Endodermal cell (in vitro differentiated cells): ENCODE data around the gene DDX31. TPM values are rescaled to one million over a fixed set of nuclear protein-coding genes. Genes with fewer than 3 reads are reported as not detected.
A peak's percentile ranks its signal among the peaks of the same experiment; 100 is the strongest.

Experiments used
- DNase-seq: peaks from one replicate; pipeline ENCODE4 v3.0.0-alpha.2; 2017
- H3K27ac ChIP-seq: 2 replicates; pipeline ENCODE4 v1.5.1; 2013; ENCODE audit warnings: mild to moderate bottlenecking, low read depth, low read length, moderate library complexity
- H3K27me3 ChIP-seq: 2 replicates; pipeline ENCODE4 v1.6.1; 2013; ENCODE audit warnings: mild to moderate bottlenecking, low read length, moderate library complexity; ENCODE audit not compliant: insufficient read depth, control insufficient read depth, poor library complexity, severe bottlenecking
- H3K36me3 ChIP-seq: 2 replicates; pipeline ENCODE4 v1.7.0; 2013; ENCODE audit warnings: mild to moderate bottlenecking, low read length, moderate library complexity; ENCODE audit not compliant: control insufficient read depth, insufficient read depth
- H3K4me1 ChIP-seq: one replicate; pipeline ENCODE4 v1.7.0; 2013; ENCODE audit warnings: low read length; ENCODE audit not compliant: control insufficient read depth, insufficient read depth
- H3K4me3 ChIP-seq: 2 replicates; pipeline ENCODE4 v1.5.1; 2013; ENCODE audit warnings: mild to moderate bottlenecking, low read length, moderate library complexity
- H3K9ac ChIP-seq: 2 replicates; pipeline ENCODE4 v1.6.1; 2013; ENCODE audit warnings: mild to moderate bottlenecking, low read length, moderate library complexity; ENCODE audit not compliant: poor library complexity, severe bottlenecking; ENCODE audit errors: extremely low read depth
- H3K9me3 ChIP-seq: 2 replicates; pipeline ENCODE4 v1.6.1; 2013; ENCODE audit warnings: mild to moderate bottlenecking, low read length, moderate library complexity; ENCODE audit not compliant: control insufficient read depth
- H3K27ac Mint-ChIP-seq: 2 replicates; pipeline ENCODE4 v1.8.0; 2020; ENCODE audit warnings: mixed read lengths
- H3K27me3 Mint-ChIP-seq: 2 replicates; pipeline ENCODE4 v1.8.0; 2021; ENCODE audit warnings: mild to moderate bottlenecking, mixed read lengths; ENCODE audit not compliant: insufficient read depth
- H3K36me3 Mint-ChIP-seq: 2 replicates; pipeline ENCODE4 v1.8.0; 2020; ENCODE audit warnings: low read depth, mixed read lengths
- H3K4me1 Mint-ChIP-seq: 2 replicates; pipeline ENCODE4 v1.8.0; 2020; ENCODE audit warnings: mixed read lengths
- H3K4me3 Mint-ChIP-seq: 2 replicates; pipeline ENCODE4 v1.8.0; 2020; ENCODE audit warnings: mild to moderate bottlenecking, moderate library complexity, mixed read lengths
- H3K9me3 Mint-ChIP-seq: 2 replicates; pipeline ENCODE4 v1.8.0; 2020; ENCODE audit warnings: mild to moderate bottlenecking, mixed read lengths
- CTCF ChIP-seq: fragments of 200-600 bp; sonication (generic); conservative IDR thresholded peaks from 2 replicates; pipeline ENCODE4 v1.5.0; 2021; ENCODE audit warnings: antibody characterized with exemption, mild to moderate bottlenecking
- WGBS, 2 experiments: methylation state at CpG; one replicate each; pipeline versions ENCODE4 v1.1.5 to v1.1.7; 2013; ENCODE audit warnings: missing lambda C conversion rate in 2 of 2, mixed read lengths in 1 of 2; ENCODE audit not compliant: insufficient coverage in 1 of 2, insufficient read length in 1 of 2; 5-methylcytosine and 5-hydroxymethylcytosine counted together
- total RNA-seq, 2 donors: library from RNA; stranded (reverse); fragmentation: NEBNext Ultra II Directional in 1 of 2; extraction: Animal tissue kit (Norgen Biotek cat#: 25700) in 1 of 2; gene quantifications; 2 replicates in 1 of 2; 3 replicates in 1 of 2; pipeline ENCODE4 v1.2.1, GENCODE V29; 2021

The DDX31 gene
- total RNA-seq, 2 donors from 2014 or later = 29.1 to 30.5 TPM

- no peak for TF ChIP-seq CTCF
- no peaks in the 10 kb centered on the region for H3K9me3 Mint-ChIP-seq
- peaks cover 65% of the 10 kb centered on the region for H3K36me3 Mint-ChIP-seq
- H3K4me3 Mint-ChIP-seq = no peak overlapping the region
- Histone ChIP-seq H3K4me3 (no peak overlapping the region), H3K9me3 (peaks cover 14% of the 10 kb centered on the region), H3K27ac (no peak overlapping the region), H3K36me3 (peaks cover 85% of the 10 kb centered on the region), H3K27me3 (no peaks in the 10 kb centered on the region), H3K9ac (no peak overlapping the region), H3K4me1 (no peaks in the 10 kb centered on the region)
- no peak for DNase-seq
- no peaks in the 10 kb centered on the region for H3K4me1 Mint-ChIP-seq
- no peaks in the 10 kb centered on the region for H3K27me3 Mint-ChIP-seq
- WGBS, 2 experiments = 92 to 95% methylated on average over 2 to 3 of the region's 3 CpGs
- no peak overlapping the region for H3K27ac Mint-ChIP-seq
Observed at GRCh38 chr9:132679946-132680625, 10.3 kb upstream of the DDX31 start.

- Histone ChIP-seq H3K36me3 (peaks cover 86% of the 10 kb centered on the region), H3K9me3 (peaks cover 31% of the 10 kb centered on the region), H3K4me3 (no peak overlapping the region), H3K27ac (no peak overlapping the region), H3K4me1 (no peaks in the 10 kb centered on the region), H3K9ac (no peak overlapping the region), H3K27me3 (no peaks in the 10 kb centered on the region)
- no peak for TF ChIP-seq CTCF
- Mint-ChIP-seq H3K4me1 (no peaks in the 10 kb centered on the region), H3K36me3 (peaks cover 63% of the 10 kb centered on the region), H3K9me3 (no peaks in the 10 kb centered on the region), H3K27ac (no peak overlapping the region), H3K4me3 (no peak overlapping the region), H3K27me3 (no peaks in the 10 kb centered on the region)
- 94% methylated on average over 8 of the region's 8 CpGs for WGBS, 2 experiments
- no peak for DNase-seq
Observed at GRCh38 chr9:132677976-132678375, 8.2 kb upstream of the DDX31 start.

GRCh38 chr9:132674485-132674884 is 4.7 kb upstream of the DDX31 start:
- Mint-ChIP-seq H3K27me3 (no peaks in the 10 kb centered on the region), H3K4me3 (no peak overlapping the region), H3K4me1 (peaks cover 7% of the 10 kb centered on the region), H3K9me3 (no peaks in the 10 kb centered on the region), H3K36me3 (peaks cover 41% of the 10 kb centered on the region), H3K27ac (no peak overlapping the region)
- 95% methylated on average over 4 of the region's 4 CpGs for WGBS, 2 experiments
- H3K4me3 ChIP-seq = peak overlapping the region; percentile 70
- H3K27me3 ChIP-seq = no peaks in the 10 kb centered on the region
- H3K9me3 ChIP-seq = peaks cover 37% of the 10 kb centered on the region
- DNase-seq = no peak
- peaks cover 71% of the 10 kb centered on the region for H3K36me3 ChIP-seq
- no peak overlapping the region for H3K27ac ChIP-seq
- TF ChIP-seq CTCF = no peak
- no peak overlapping the region for H3K9ac ChIP-seq
- H3K4me1 ChIP-seq = no peaks in the 10 kb centered on the region
